H1 (cell line): Measurements from ENCODE around the gene RAB32. TPM values are rescaled to one million over a fixed set of nuclear protein-coding genes. Genes with fewer than 3 reads are reported as not detected.

Experiments used
- CTCF ChIA-PET: fragments of 300-600 bp; sonication (Branson Sonifier 250); formaldehyde crosslinking; loops from one replicate; lab custom pipeline; 2021; ENCODE audit not compliant: partially characterized antibody; lab: Charles Lee
- POLR2A ChIA-PET: fragments of 300-600 bp; sonication (Branson Sonifier 250); formaldehyde crosslinking; loops from one replicate; lab custom pipeline; 2021; ENCODE audit warnings: inconsistent platforms; ENCODE audit not compliant: partially characterized antibody; lab: Charles Lee
- DNase-seq, 2 experiments: peaks; one replicate each; pipeline versions ENCODE4 v3.0.0 to v3.0.0-alpha.2; 2010 to 2022; ENCODE audit warnings: low spot score in 2 of 2, low read depth in 1 of 2, mixed read lengths in 1 of 2
- FAIRE-seq: peaks from 2 replicates; lab custom pipeline; 2011; peaks lifted over from hg19 to GRCh38; lab: Jason Lieb, UNC
- H2AFZ ChIP-seq: 2 replicates; pipeline ENCODE4 v1.8.1; 2012; ENCODE audit warnings: low read length, inconsistent platforms
- H2AK5ac ChIP-seq: 2 replicates; pipeline ENCODE4 v1.6.1; 2013; ENCODE audit warnings: low read depth, low read length
- H2BK120ac ChIP-seq: replicated peaks from 2 replicates; pipeline ENCODE3; 2013; ENCODE audit warnings: low read depth, low read length, inconsistent platforms
- H2BK12ac ChIP-seq: 2 replicates; pipeline ENCODE4 v1.6.1; 2013; ENCODE audit warnings: low read depth, low read length
- H2BK15ac ChIP-seq: 2 replicates; pipeline ENCODE4 v1.6.1; 2013; ENCODE audit warnings: low read length
- H2BK20ac ChIP-seq: 2 replicates; pipeline ENCODE4 v1.6.1; 2013; ENCODE audit warnings: low read length
- H2BK5ac ChIP-seq: 2 replicates; pipeline ENCODE4 v1.6.1; 2013; ENCODE audit warnings: low read depth, low read length
- H3K14ac ChIP-seq: 2 replicates; pipeline ENCODE4 v1.6.1; 2013; ENCODE audit warnings: inconsistent platforms; ENCODE audit not compliant: insufficient read length
- H3K18ac ChIP-seq: 2 replicates; pipeline ENCODE4 v1.6.1; 2013; ENCODE audit warnings: low read length; ENCODE audit errors: extremely low read depth
- H3K23ac ChIP-seq: 2 replicates; pipeline ENCODE4 v1.6.1; 2013; ENCODE audit warnings: inconsistent platforms; ENCODE audit not compliant: insufficient read length
- H3K23me2 ChIP-seq: 2 replicates; pipeline ENCODE4 v1.6.1; 2013; ENCODE audit warnings: low read depth, low read length
- H3K27ac ChIP-seq: 2 replicates; pipeline ENCODE4 v1.6.1; 2011; ENCODE audit warnings: low read depth, low read length, inconsistent platforms
- H3K27me3 ChIP-seq, 4 experiments: replicated peaks in 1 of 4; 1 replicate in 1 of 4; 2 replicates in 3 of 4; pipeline versions ENCODE4 v1.6.1 to v1.8.1; 2011 to 2013; ENCODE audit warnings: low read length in 3 of 4, mild to moderate bottlenecking in 3 of 4, inconsistent platforms in 2 of 4, mixed read lengths in 2 of 4, moderate library complexity in 1 of 4; ENCODE audit not compliant: control insufficient read depth in 3 of 4, insufficient read depth in 3 of 4; ENCODE audit errors: extremely low read depth in 1 of 4
- H3K36me3 ChIP-seq, 4 experiments: 2 replicates each; pipeline versions ENCODE4 v1.6.1 to v1.8.1; 2011 to 2013; ENCODE audit warnings: mild to moderate bottlenecking in 4 of 4, low read length in 3 of 4, moderate library complexity in 2 of 4, control low read depth in 1 of 4, inconsistent platforms in 1 of 4; ENCODE audit not compliant: insufficient read depth in 4 of 4, control insufficient read depth in 2 of 4
- H3K4ac ChIP-seq: replicated peaks from 2 replicates; pipeline ENCODE3; 2013; ENCODE audit warnings: low read length, low read depth, mixed read lengths, inconsistent platforms; ENCODE audit not compliant: insufficient read length
- H3K4me1 ChIP-seq, 4 experiments: replicated peaks in 1 of 4; 1 replicate in 1 of 4; 2 replicates in 3 of 4; pipeline versions ENCODE4 v1.6.1 to v1.8.1; 2011 to 2013; ENCODE audit warnings: low read length in 3 of 4, inconsistent platforms in 2 of 4, mixed read lengths in 1 of 4; ENCODE audit not compliant: insufficient read depth in 4 of 4, control insufficient read depth in 3 of 4
- H3K4me2 ChIP-seq, 2 experiments: 2 replicates each; pipeline versions ENCODE4 v1.6.1 to v1.8.1; 2011 to 2013; ENCODE audit warnings: low read depth in 2 of 2, low read length in 2 of 2, control low read depth in 1 of 2, inconsistent platforms in 1 of 2, mild to moderate bottlenecking in 1 of 2; ENCODE audit not compliant: insufficient read depth in 1 of 2
- H3K4me3 ChIP-seq, 4 experiments: fragments of 200-600, 300-600 bp in 1 of 4; sonication (generic), shearing (Covaris generic), sonication (Bioruptor Twin) in 1 of 4; 2 replicates each; pipeline versions ENCODE4 v1.5.1 to v1.8.1; 2011 to 2016; ENCODE audit warnings: low read length in 4 of 4, low read depth in 3 of 4, control low read depth in 2 of 4, inconsistent platforms in 2 of 4, mild to moderate bottlenecking in 2 of 4, mixed read lengths in 1 of 4, moderate library complexity in 1 of 4; ENCODE audit not compliant: insufficient read depth in 2 of 4; ENCODE audit errors: extremely low read depth in 1 of 4
- H3K56ac ChIP-seq: replicated peaks from 2 replicates; pipeline ENCODE3; 2013; ENCODE audit warnings: low read depth, mild to moderate bottlenecking, mixed read lengths, low read length, inconsistent platforms; ENCODE audit not compliant: insufficient read length
- H3K79me1 ChIP-seq: 2 replicates; pipeline ENCODE4 v1.6.1; 2013; ENCODE audit warnings: low read depth, low read length, control low read depth
- H3K79me2 ChIP-seq, 2 experiments: 2 replicates each; pipeline versions ENCODE4 v1.6.1 to v1.8.1; 2012 to 2013; ENCODE audit warnings: low read length in 2 of 2, mild to moderate bottlenecking in 2 of 2, inconsistent platforms in 1 of 2; ENCODE audit not compliant: insufficient read depth in 2 of 2, control insufficient read depth in 1 of 2
- H3K9ac ChIP-seq, 4 experiments: replicated peaks in 1 of 4; 1 replicate in 1 of 4; 2 replicates in 3 of 4; pipeline versions ENCODE4 v1.6.1 to v1.8.1; 2011 to 2013; ENCODE audit warnings: low read depth in 3 of 4, low read length in 3 of 4, control low read depth in 2 of 4, mild to moderate bottlenecking in 2 of 4, moderate library complexity in 2 of 4, inconsistent platforms in 1 of 4; ENCODE audit errors: extremely low read depth in 1 of 4
- H3K9me3 ChIP-seq, 2 experiments: 2 replicates each; pipeline versions ENCODE4 v1.6.1 to v1.8.1; 2012 to 2013; ENCODE audit warnings: mild to moderate bottlenecking in 2 of 2, moderate library complexity in 2 of 2, control low read depth in 1 of 2, inconsistent platforms in 1 of 2, low read depth in 1 of 2, low read length in 1 of 2, mixed read lengths in 1 of 2; ENCODE audit not compliant: insufficient read depth in 2 of 2
- H4K20me1 ChIP-seq, 2 experiments: replicated peaks in 1 of 2; 2 replicates each; pipeline versions ENCODE3 to v1.8.1; 2011 to 2013; ENCODE audit warnings: inconsistent platforms in 2 of 2, low read length in 2 of 2, mild to moderate bottlenecking in 1 of 2; ENCODE audit not compliant: insufficient read depth in 2 of 2, control insufficient read depth in 1 of 2
- H4K5ac ChIP-seq: 2 replicates; pipeline ENCODE4 v1.6.1; 2013; ENCODE audit warnings: low read length, low read depth, mixed read lengths, inconsistent platforms; ENCODE audit not compliant: insufficient read length
- H4K8ac ChIP-seq: 2 replicates; pipeline ENCODE4 v1.8.0; 2013; ENCODE audit warnings: mild to moderate bottlenecking, moderate library complexity, low read length, inconsistent platforms; ENCODE audit not compliant: insufficient read depth; ENCODE audit errors: extremely low read depth
- H4K91ac ChIP-seq: replicated peaks from 2 replicates; pipeline ENCODE3; 2013; ENCODE audit warnings: low read length, mixed read lengths, inconsistent platforms; ENCODE audit not compliant: insufficient read length
- BACH1 ChIP-seq: IDR thresholded peaks from 2 replicates; pipeline ENCODE4 v1.6.1; 2012; ENCODE audit warnings: low read length, improper control_type of control experiment
- EZH2 ChIP-seq: fragments of 200-600 bp; sonication (generic); IDR thresholded peaks from 2 replicates; pipeline ENCODE4 v1.7.1; 2012; ENCODE audit warnings: low read depth, mild to moderate bottlenecking, moderate library complexity, low read length, inconsistent platforms; ENCODE audit not compliant: severe bottlenecking
- KDM4A ChIP-seq: IDR thresholded peaks from one replicate; pipeline ENCODE4 v1.7.1; 2012; ENCODE audit warnings: low read depth, mild to moderate bottlenecking, moderate library complexity, low read length, inconsistent platforms; ENCODE audit not compliant: severe bottlenecking
- PHF8 ChIP-seq: fragments of 200-600 bp; sonication (generic); conservative IDR thresholded peaks from 2 replicates; pipeline ENCODE4 v1.7.1; 2012; ENCODE audit warnings: low read depth, mild to moderate bottlenecking, inconsistent platforms, low read length, moderate library complexity
- SP1 ChIP-seq: IDR thresholded peaks from 2 replicates; pipeline ENCODE4 v1.6.1; 2011; ENCODE audit warnings: low read depth, low read length
- SP4 ChIP-seq: IDR thresholded peaks from 2 replicates; pipeline ENCODE4 v1.6.1; 2012; ENCODE audit warnings: low read length, inconsistent platforms
- WGBS, 2 experiments: shearing (Covaris generic) in 1 of 2; methylation state at CpG; one replicate each; pipeline versions ENCODE4 v1.1.6 to v1.1.7; 2013 to 2015; ENCODE audit warnings: low lambda C conversion rate in 2 of 2, mixed read lengths in 2 of 2, inconsistent platforms in 1 of 2, low coverage in 1 of 2, missing lambda C conversion rate in 1 of 2; ENCODE audit not compliant: insufficient replicate concordance in 2 of 2, insufficient coverage in 1 of 2, insufficient read length in 1 of 2; ENCODE audit errors: extremely low coverage in 1 of 2, missing lambda C conversion rate in 1 of 2; 5-methylcytosine and 5-hydroxymethylcytosine counted together
- polyA plus RNA-seq, 7 experiments: library from polyadenylated mRNA; depleted of rRNA in 3 of 7; stranded (reverse) in 5 of 7; unstranded in 2 of 7; fragments of >200 nt in 5 of 7; fragments of 200-250 nt in 2 of 7; gene quantifications; 1 replicate in 5 of 7; 2 replicates in 1 of 7; 4 replicates in 1 of 7; pipeline versions ENCODE4 v1.2.1 to v1.2.3, GENCODE V29; 2011 to 2013; ENCODE audit warnings: missing spikeins in 2 of 7, mixed read lengths in 2 of 7
- total RNA-seq: library from RNA; stranded (reverse); fragmentation: NEBNext Ultra II Directional; extraction: Animal tissue kit (Norgen Biotek cat#: 25700); gene quantifications from 2 replicates; pipeline ENCODE4 v1.2.1, GENCODE V29; 2021
- TF ChIP-seq, protein P1 (sequence below), 3 experiments: IDR thresholded peaks; 1 replicate in 2 of 3; 2 replicates in 1 of 3; pipeline versions ENCODE4 v1.5.1 to v1.6.1; 2011; ENCODE audit warnings: low read length in 3 of 3, mild to moderate bottlenecking in 3 of 3, inconsistent platforms in 2 of 3, low read depth in 1 of 3, moderate library complexity in 1 of 3; ENCODE audit not compliant: insufficient read depth in 1 of 3; ENCODE audit errors: control extremely low read depth in 1 of 3

Gene RAB32
- total and polyA plus RNA-seq, 2 of the 8 experiments (the other 6 are each of a cell fraction or from before 2014, with no cell fraction given) = 3.9 to 6.3 TPM

DNA sequence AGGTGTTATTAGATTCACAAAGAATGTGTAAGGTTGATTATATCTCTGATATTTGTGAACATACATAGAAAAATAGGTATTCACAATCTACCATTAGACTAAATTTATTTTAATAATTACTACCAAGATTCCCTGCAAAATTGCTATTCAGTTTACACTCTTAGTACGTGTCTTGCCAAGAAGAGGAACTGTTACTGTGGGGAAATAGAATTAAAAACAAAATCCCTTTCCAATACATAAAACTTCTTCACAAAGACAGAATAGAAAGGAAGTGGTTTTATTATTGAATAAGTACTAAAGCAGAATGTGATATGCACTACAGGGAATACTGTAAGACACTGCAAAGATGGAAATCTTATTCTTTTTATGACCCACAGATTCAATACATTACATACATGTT is 17.0 kb downstream of the RAB32 start:
- H3K56ac ChIP-seq = no peak overlapping the region
- no peaks in the 10 kb centered on the region for H3K79me1 ChIP-seq
- no peaks in the 10 kb centered on the region for H3K79me2 ChIP-seq
- no peaks in the 10 kb centered on the region for H4K20me1 ChIP-seq
- ChIA-PET CTCF (interaction anchor here (0.5 kb wide), 1 partner anchor 47 kb away, joined by 3 read pairs; no protein-coding TSS in a partner anchor), POLR2A (no interaction called here)
- H4K8ac ChIP-seq = no peak overlapping the region
- no peaks in the 10 kb centered on the region for H3K23me2 ChIP-seq
- H3K4me1 ChIP-seq = no peaks in the 10 kb centered on the region
- H2BK15ac ChIP-seq = no peak overlapping the region
- H2AK5ac ChIP-seq = no peak overlapping the region
- H2BK20ac ChIP-seq = no peak overlapping the region
- H3K14ac ChIP-seq = no peak overlapping the region
- TF ChIP-seq PHF8 (no peak), EZH2 (no peak), SP1 (no peak), BACH1 (no peak), KDM4A (no peak), SP4 (no peak)
- TF ChIP-seq, protein P1, sequence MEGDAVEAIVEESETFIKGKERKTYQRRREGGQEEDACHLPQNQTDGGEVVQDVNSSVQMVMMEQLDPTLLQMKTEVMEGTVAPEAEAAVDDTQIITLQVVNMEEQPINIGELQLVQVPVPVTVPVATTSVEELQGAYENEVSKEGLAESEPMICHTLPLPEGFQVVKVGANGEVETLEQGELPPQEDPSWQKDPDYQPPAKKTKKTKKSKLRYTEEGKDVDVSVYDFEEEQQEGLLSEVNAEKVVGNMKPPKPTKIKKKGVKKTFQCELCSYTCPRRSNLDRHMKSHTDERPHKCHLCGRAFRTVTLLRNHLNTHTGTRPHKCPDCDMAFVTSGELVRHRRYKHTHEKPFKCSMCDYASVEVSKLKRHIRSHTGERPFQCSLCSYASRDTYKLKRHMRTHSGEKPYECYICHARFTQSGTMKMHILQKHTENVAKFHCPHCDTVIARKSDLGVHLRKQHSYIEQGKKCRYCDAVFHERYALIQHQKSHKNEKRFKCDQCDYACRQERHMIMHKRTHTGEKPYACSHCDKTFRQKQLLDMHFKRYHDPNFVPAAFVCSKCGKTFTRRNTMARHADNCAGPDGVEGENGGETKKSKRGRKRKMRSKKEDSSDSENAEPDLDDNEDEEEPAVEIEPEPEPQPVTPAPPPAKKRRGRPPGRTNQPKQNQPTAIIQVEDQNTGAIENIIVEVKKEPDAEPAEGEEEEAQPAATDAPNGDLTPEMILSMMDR (IDR thresholded peaks at IDR 0.05; ENCODE audit: control extremely low read depth in 1 of 3, insufficient read depth in 1 of 3, low read depth in 1 of 3, low read length in 3 of 3) = no peak
- no peak overlapping the region for H2BK12ac ChIP-seq
- no peak overlapping the region for H3K23ac ChIP-seq
- H4K5ac ChIP-seq = no peak overlapping the region
- no peaks in the 10 kb centered on the region for H3K27me3 ChIP-seq
- H3K18ac ChIP-seq = no peak overlapping the region
- H3K27ac ChIP-seq = no peak overlapping the region
- no peak overlapping the region for H3K4ac ChIP-seq
- no peak overlapping the region for H2BK120ac ChIP-seq
- DNase-seq = no peak
- WGBS, 2 experiments = 96% methylated on average over 1 of the region's 1 CpG; no CpG with 5 or more reads in 1 of the 2 experiments
- no peak overlapping the region for H2AFZ ChIP-seq
- H3K4me2 ChIP-seq = no peak overlapping the region
- H3K36me3 ChIP-seq = no peaks in the 10 kb centered on the region
- no peak overlapping the region for H2BK5ac ChIP-seq
- FAIRE-seq = no peak
- H3K4me3 ChIP-seq = no peak overlapping the region
- H3K9me3 ChIP-seq = no peaks in the 10 kb centered on the region
- no peak overlapping the region for H3K9ac ChIP-seq
- no peak overlapping the region for H4K91ac ChIP-seq
